AG04449 (cell line): ENCODE data around the gene ADSS2.
"Not testable (repeated sequence)": the region's sequence is repeated elsewhere in the genome, so short reads cannot be mapped to it uniquely, and the experiment has no call there.

Experiments used
- CTCF ChIA-PET: fragments of 350-600 bp; formaldehyde crosslinking; extraction: SDS; loops from one replicate; lab custom pipeline; 2021; ENCODE audit warnings: antibody characterized with exemption; lab: Yijun Ruan, JAX
- POLR2A ChIA-PET: fragments of 400-600, 350-600 bp; formaldehyde crosslinking; extraction: SDS; loops from one replicate; lab custom pipeline; 2020; ENCODE audit warnings: antibody characterized with exemption, inconsistent platforms; lab: Yijun Ruan, JAX
- DNase-seq: peaks from one replicate; pipeline ENCODE4 v3.0.0-alpha.2; 2010; ENCODE audit warnings: low read depth, low spot score
- H3K4me3 ChIP-seq: 2 replicates; pipeline ENCODE4 v1.5.1; 2011; ENCODE audit warnings: low read depth, mild to moderate bottlenecking, control low read depth, low read length
- CTCF ChIP-seq: IDR thresholded peaks from one replicate; pipeline ENCODE4 v1.5.1; 2011; ENCODE audit warnings: mild to moderate bottlenecking, moderate library complexity, low read length, control low read depth, inconsistent platforms; ENCODE audit not compliant: insufficient read depth; ENCODE audit errors: missing control alignments

ADSS2 gene

DNA sequence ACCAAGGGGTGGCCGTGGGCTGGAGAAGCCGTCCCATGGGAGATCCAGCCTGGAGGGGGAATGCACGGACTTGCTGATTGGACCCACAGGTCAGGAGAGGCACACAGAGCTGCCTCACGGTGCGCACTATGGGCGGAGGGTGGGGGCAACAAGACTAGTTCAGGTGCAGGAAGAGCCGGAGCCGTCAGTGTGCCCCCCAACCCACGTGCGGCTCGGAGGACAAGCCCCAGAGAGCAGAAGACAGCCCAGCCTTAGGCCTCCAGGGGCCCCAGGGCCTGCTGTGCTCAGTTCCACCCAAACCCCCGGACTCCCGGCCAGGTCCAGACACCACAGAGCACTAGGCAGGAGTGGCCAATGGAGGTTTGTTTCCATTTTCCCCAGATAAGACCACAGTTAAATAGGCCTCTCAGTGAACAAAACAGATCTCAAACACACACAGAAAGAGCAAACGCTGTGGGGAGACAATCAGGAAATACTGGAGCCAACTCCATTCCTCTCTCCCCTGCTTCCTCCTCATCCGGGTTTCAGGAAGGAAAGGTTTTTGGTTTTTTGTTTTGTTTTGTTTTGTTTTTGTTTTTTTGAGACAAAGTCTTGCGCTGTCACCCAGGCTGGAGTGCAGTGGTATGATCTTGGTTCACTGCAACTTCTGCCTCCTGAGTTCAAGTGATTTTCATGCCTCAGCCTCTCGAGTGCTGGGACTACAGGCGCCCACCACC, 84.2 kb downstream of the ADSS2 start:
- H3K4me3 ChIP-seq = no peak overlapping the region
- CTCF ChIA-PET = interaction anchor here (0.6 kb wide), 1 partner anchor 24 kb away, joined by 3 read pairs; no protein-coding TSS in a partner anchor
- DNase-seq = no peak

DNA sequence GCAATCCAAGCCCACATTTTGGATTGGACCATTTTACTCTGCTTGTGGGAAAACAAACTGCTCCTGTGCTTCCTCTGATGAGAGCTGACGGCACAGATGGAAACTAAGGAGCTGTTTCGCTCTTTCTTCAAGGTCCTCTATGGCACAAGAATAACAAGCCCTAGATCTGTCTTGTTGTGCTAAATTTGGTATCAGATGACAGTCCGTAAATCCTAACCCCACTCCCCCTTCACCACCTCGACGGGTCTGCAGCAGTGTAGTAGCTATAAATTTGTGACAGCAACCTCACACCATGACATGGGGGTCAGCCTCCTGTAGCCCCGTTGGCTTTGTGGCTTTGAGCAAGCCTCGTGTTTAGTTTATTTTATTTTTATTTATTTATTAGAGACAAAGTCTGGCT, 85.9 kb downstream of the ADSS2 start:
- ChIA-PET CTCF (no interaction called here), POLR2A (no interaction called here)
- no peak for TF ChIP-seq CTCF
- no peak for DNase-seq
- no peak overlapping the region for H3K4me3 ChIP-seq

More for the DNA sequence above, 84.2 kb downstream of the ADSS2 start:
- POLR2A ChIA-PET = no interaction called here
- no peak for TF ChIP-seq CTCF

- DNase-seq, H3K4me3 ChIP-seq, POLR2A ChIA-PET, CTCF ChIA-PET: not testable (repeated sequence)
Observed at GRCh38 chr1:244365262-244365661, 86.4 kb downstream of the ADSS2 start.

DNA sequence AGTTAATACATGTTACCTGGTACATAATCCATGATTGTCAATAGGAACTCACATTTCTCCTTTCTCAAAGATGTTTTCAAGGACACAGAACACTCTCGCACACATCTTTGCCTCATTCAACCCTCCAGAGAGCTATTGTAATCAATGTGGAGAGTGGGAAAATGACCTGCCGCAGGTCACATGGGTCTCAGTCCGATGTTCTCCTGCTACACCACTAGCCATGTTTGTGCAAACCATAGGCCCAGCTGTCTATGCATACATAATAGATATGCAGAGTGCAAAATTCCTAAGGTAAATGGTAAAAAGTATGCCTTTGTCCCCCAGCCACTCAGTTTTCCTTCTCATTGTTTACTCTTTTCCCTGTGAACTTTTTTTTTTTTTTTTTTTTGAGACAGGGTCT, 89.2 kb downstream of the ADSS2 start:
- H3K4me3 ChIP-seq = no peak overlapping the region
- ChIA-PET POLR2A (interaction anchor here (1.4 kb wide), 1 partner anchor 19 kb away, joined by 6 read pairs; no protein-coding TSS in a partner anchor), CTCF (interaction anchor here (2.7 kb wide), 1 partner anchor 11 kb away, joined by 7 read pairs; a partner anchor contains a TSS)
- DNase-seq = no peak
- TF ChIP-seq CTCF = no peak

- TF ChIP-seq CTCF = no peak
- ChIA-PET CTCF (interaction anchor here (2.7 kb wide), 1 partner anchor 10 kb away, joined by 7 read pairs; a partner anchor contains a TSS), POLR2A (interaction anchor here (1.4 kb wide), 1 partner anchor 20 kb away, joined by 6 read pairs; no protein-coding TSS in a partner anchor)
- H3K4me3 ChIP-seq = peak overlapping the region; percentile 32
- no peak for DNase-seq
Observed at GRCh38 chr1:244361764-244362473, 89.8 kb downstream of the ADSS2 start.
